Measurements from ENCODE around the gene CDC42EP4.
"Not testable (repeated sequence)": the region's sequence is repeated elsewhere in the genome, so short reads cannot be mapped to it uniquely, and the experiment has no call there.

- TF ChIP-seq CTCF (IDR thresholded peaks at IDR 0.05; ENCODE audit: borderline replicate concordance, extremely low read depth, low read length, poor library complexity, severe bottlenecking); EZH2 (IDR thresholded peaks at IDR 0.05; ENCODE audit: borderline replicate concordance, low read depth, low read length, severe bottlenecking): not testable (repeated sequence)
These were observed 1.1 kb upstream of the CDC42EP4 start for GRCh38 chr17:73312887-73313286.

All from DND-41 (cell line).